ENCODE data around the gene SUSD6.

DNA sequence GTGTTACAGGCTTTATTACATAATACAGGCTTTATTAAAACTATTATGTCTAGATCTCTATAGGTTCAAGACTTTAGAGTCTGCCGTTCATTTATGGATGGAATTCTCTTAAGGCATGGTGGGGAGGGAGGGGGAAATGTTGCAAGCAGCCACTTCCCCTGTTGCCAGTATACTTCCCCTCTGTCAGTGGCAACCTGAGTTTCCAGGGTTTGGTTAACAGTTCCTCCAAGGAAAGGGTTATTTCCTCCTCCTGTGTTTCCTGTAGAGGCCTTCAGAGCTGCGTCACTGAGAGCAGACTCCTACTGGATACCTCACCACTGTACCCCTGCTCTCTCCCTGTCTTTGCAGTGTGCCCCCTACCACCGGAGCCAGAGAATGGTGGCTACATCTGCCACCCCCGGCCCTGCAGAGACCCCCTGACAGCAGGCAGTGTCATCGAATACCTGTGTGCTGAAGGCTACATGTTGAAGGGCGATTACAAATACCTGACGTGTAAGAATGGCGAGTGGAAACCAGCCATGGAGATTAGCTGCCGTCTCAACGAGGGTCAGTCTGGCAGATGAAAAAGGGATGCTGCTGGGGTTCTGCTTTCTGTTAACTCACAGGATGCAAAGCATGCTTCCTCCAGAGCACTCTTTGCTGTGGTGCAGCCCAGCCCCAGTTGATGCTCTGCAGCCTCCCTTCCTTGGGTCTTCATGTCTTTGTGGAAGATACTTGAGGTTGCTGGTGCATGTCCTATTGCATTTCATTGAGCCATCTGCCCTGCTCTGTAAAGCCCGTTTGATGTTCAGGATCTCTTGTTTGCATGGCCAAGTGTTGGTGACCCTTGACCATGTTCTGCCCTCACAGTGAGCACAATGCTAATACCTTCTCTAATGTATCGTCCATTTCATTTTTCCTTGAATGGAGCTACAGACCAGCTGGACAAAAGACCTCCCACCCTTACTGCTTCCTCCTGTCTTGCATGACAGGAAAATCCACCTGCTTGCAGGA, 91.9 kb downstream of the SUSD6 start:
- no peak for TF ChIP-seq POLR2A (IDR thresholded peaks at IDR 0.05; ENCODE audit: low read depth, low read length)
- no peak for TF ChIP-seq SPI1 (IDR thresholded peaks at IDR 0.05; ENCODE audit: low read depth, low read length)
- no peak for TF ChIP-seq POLR2AphosphoS5 (IDR thresholded peaks at IDR 0.05; ENCODE audit: low read depth, low read length)
- no peak for TF ChIP-seq TAF1 (IDR thresholded peaks at IDR 0.05; ENCODE audit: low read depth, low read length)
- TF ChIP-seq PAX5 (IDR thresholded peaks at IDR 0.05; ENCODE audit: insufficient read depth, low read length, severe bottlenecking): no peak

Measured in GM12891 (cell line).